Neural cell (in vitro differentiated cells): ENCODE data around the gene USP27X. TPM values are rescaled to one million over a fixed set of nuclear protein-coding genes. Genes with fewer than 3 reads are reported as not detected.

ENCODE experiments used
- H2AFZ ChIP-seq: fragments of 200-600, 300-800 bp; sonication (generic), shearing (Covaris generic); 2 replicates; pipeline ENCODE4 v1.6.0; 2014; ENCODE audit warnings: low read depth, mild to moderate bottlenecking, antibody characterized with exemption, low read length, moderate library complexity
- H3F3A ChIP-seq: fragments of 200-600 bp; shearing (Covaris generic); 2 replicates; pipeline ENCODE4 v1.6.1; 2016; ENCODE audit warnings: mild to moderate bottlenecking, moderate library complexity, mixed read lengths, antibody characterized with exemption, low read length; ENCODE audit not compliant: insufficient read depth, poor library complexity, severe bottlenecking
- H3K27ac ChIP-seq: fragments of 200-600, 300-800 bp; sonication (generic), shearing (Covaris generic); 2 replicates; pipeline ENCODE4 v1.5.1; 2014; ENCODE audit warnings: mild to moderate bottlenecking, low read length, moderate library complexity
- H3K27me3 ChIP-seq: fragments of 300-800, 200-600 bp; sonication (generic), shearing (Covaris generic); 2 replicates; pipeline ENCODE4 v1.6.0; 2014; ENCODE audit warnings: mild to moderate bottlenecking, low read depth, low read length, moderate library complexity; ENCODE audit not compliant: insufficient read depth
- H3K36me3 ChIP-seq: fragments of 300-800, 200-600 bp; sonication (generic), shearing (Covaris generic); 2 replicates; pipeline ENCODE4 v1.5.1; 2014; ENCODE audit warnings: mild to moderate bottlenecking, antibody characterized with exemption, low read length, moderate library complexity; ENCODE audit not compliant: insufficient read depth
- H3K4me2 ChIP-seq: fragments of 300-800, 200-600 bp; sonication (generic), shearing (Covaris generic); 2 replicates; pipeline ENCODE4 v1.6.0; 2014; ENCODE audit warnings: mild to moderate bottlenecking, low read length
- H3K4me3 ChIP-seq: fragments of 300-800, 200-600 bp; sonication (generic), shearing (Covaris generic); 2 replicates; pipeline ENCODE4 v1.5.1; 2014; ENCODE audit warnings: mild to moderate bottlenecking, low read length, moderate library complexity
- H3K79me2 ChIP-seq: fragments of 200-600 bp; shearing (Covaris generic); replicated peaks from 2 replicates; pipeline ENCODE4 v1.6.0; 2014; ENCODE audit warnings: mild to moderate bottlenecking, low read length, moderate library complexity; ENCODE audit not compliant: insufficient read depth
- H3K9ac ChIP-seq: fragments of 300-800, 200-600 bp; sonication (generic), shearing (Covaris generic); 2 replicates; pipeline ENCODE4 v1.6.1; 2016; ENCODE audit warnings: mild to moderate bottlenecking, low read length, mixed read lengths
- H3K9me2 ChIP-seq: fragments of 200-600 bp; shearing (Covaris generic); 2 replicates; pipeline ENCODE4 v1.6.1; 2016; ENCODE audit warnings: mild to moderate bottlenecking, low read length, mixed read lengths; ENCODE audit not compliant: insufficient read depth
- H3K9me3 ChIP-seq: fragments of 200-600, 300-800 bp; sonication (generic), shearing (Covaris generic); 2 replicates; pipeline ENCODE4 v1.6.1; 2016; ENCODE audit warnings: mild to moderate bottlenecking, mixed run types, low read length, moderate library complexity, mixed read lengths
- H4K20me1 ChIP-seq: fragments of 200-600 bp; shearing (Covaris generic); 2 replicates; pipeline ENCODE4 v1.6.1; 2016; ENCODE audit warnings: mild to moderate bottlenecking, mixed run types; ENCODE audit not compliant: insufficient read depth
- EP300 ChIP-seq: fragments of 450-650 bp; conservative IDR thresholded peaks from 2 replicates; pipeline ENCODE4 v1.6.1; 2014; ENCODE audit warnings: antibody characterized with exemption, mild to moderate bottlenecking, moderate library complexity; ENCODE audit not compliant: poor library complexity, severe bottlenecking
- EZH2 ChIP-seq: fragments of 200-600, 300-800 bp; shearing (Covaris generic), sonication (generic); IDR thresholded peaks from 2 replicates; pipeline ENCODE4 v1.6.1; 2014; ENCODE audit warnings: antibody characterized with exemption, low read length, borderline replicate concordance, mild to moderate bottlenecking; ENCODE audit not compliant: insufficient read depth, poor library complexity, severe bottlenecking
- MXI1 ChIP-seq: fragments of 450-650 bp; conservative IDR thresholded peaks from 2 replicates; pipeline ENCODE4 v1.6.1; 2014; ENCODE audit warnings: antibody characterized with exemption, mild to moderate bottlenecking; ENCODE audit not compliant: poor library complexity, severe bottlenecking
- POLR2AphosphoS5 ChIP-seq: IDR thresholded peaks from 2 replicates; pipeline ENCODE4 v1.6.1; 2012
- RAD21 ChIP-seq: fragments of 450-650 bp; conservative IDR thresholded peaks from 2 replicates; pipeline ENCODE4 v1.6.1; 2014; ENCODE audit warnings: antibody characterized with exemption, mild to moderate bottlenecking, moderate library complexity
- SMC3 ChIP-seq: fragments of 450-650 bp; conservative IDR thresholded peaks from 2 replicates; pipeline ENCODE4 v1.6.1; 2014; ENCODE audit warnings: antibody characterized with exemption, mild to moderate bottlenecking, moderate library complexity; ENCODE audit not compliant: poor library complexity
- TAF1 ChIP-seq: IDR thresholded peaks from 2 replicates; pipeline ENCODE4 v1.6.1; 2012; ENCODE audit warnings: low read depth
- polyA plus RNA-seq: library from polyadenylated mRNA; depleted of rRNA; stranded (reverse); fragments of >200 nt; gene quantifications from 2 replicates; pipeline ENCODE4 v1.2.3, GENCODE V29; 2014
- TF ChIP-seq, protein P1 (sequence below): fragments of 450-650 bp; IDR thresholded peaks from 2 replicates; pipeline ENCODE4 v1.5.1; 2014; ENCODE audit warnings: antibody characterized with exemption, mild to moderate bottlenecking, moderate library complexity; ENCODE audit not compliant: poor library complexity, severe bottlenecking
- TF ChIP-seq, protein P2 (sequence below): IDR thresholded peaks from 2 replicates; pipeline ENCODE4 v1.6.1; 2012; ENCODE audit warnings: borderline replicate concordance

USP27X gene
- polyA plus RNA-seq, 1 donor from 2014 or later: 8.0 TPM

DNA sequence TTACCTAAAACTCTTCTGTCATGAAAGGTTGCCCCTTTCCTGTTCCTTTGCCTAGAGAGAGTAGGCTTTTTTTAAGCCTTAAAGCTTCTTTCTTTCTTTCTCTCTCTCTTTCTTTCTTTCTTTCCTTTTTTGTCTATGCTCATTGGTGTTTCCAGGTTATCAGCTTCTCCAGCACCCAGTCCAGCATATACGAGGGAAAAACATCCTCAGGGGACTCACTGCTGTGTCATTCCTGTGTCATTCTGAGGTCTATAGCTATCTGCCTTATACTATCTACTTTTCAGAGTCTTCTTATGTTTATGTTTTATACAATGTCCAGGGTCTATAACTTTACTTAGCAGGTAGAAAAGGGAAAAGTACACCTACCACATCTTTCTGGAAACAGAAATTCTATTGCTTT is 10.5 kb upstream of the USP27X start:
- Histone ChIP-seq H3K27ac (no peak overlapping the region), H3K4me3 (no peak overlapping the region), H3K9me3 (no peaks in the 10 kb centered on the region), H3K9me2 (no peaks in the 10 kb centered on the region), H2AFZ (no peak overlapping the region), H3K4me2 (no peak overlapping the region), H3F3A (no peaks in the 10 kb centered on the region), H3K36me3 (no peaks in the 10 kb centered on the region), H4K20me1 (no peaks in the 10 kb centered on the region), H3K9ac (no peak overlapping the region), H3K79me2 (no peaks in the 10 kb centered on the region), H3K27me3 (no peaks in the 10 kb centered on the region)
- TF ChIP-seq, protein P1, sequence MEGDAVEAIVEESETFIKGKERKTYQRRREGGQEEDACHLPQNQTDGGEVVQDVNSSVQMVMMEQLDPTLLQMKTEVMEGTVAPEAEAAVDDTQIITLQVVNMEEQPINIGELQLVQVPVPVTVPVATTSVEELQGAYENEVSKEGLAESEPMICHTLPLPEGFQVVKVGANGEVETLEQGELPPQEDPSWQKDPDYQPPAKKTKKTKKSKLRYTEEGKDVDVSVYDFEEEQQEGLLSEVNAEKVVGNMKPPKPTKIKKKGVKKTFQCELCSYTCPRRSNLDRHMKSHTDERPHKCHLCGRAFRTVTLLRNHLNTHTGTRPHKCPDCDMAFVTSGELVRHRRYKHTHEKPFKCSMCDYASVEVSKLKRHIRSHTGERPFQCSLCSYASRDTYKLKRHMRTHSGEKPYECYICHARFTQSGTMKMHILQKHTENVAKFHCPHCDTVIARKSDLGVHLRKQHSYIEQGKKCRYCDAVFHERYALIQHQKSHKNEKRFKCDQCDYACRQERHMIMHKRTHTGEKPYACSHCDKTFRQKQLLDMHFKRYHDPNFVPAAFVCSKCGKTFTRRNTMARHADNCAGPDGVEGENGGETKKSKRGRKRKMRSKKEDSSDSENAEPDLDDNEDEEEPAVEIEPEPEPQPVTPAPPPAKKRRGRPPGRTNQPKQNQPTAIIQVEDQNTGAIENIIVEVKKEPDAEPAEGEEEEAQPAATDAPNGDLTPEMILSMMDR: no peak
- no peak for TF ChIP-seq EZH2
- no peak for TF ChIP-seq EP300
- no peak for TF ChIP-seq RAD21
- TF ChIP-seq, protein P2, sequence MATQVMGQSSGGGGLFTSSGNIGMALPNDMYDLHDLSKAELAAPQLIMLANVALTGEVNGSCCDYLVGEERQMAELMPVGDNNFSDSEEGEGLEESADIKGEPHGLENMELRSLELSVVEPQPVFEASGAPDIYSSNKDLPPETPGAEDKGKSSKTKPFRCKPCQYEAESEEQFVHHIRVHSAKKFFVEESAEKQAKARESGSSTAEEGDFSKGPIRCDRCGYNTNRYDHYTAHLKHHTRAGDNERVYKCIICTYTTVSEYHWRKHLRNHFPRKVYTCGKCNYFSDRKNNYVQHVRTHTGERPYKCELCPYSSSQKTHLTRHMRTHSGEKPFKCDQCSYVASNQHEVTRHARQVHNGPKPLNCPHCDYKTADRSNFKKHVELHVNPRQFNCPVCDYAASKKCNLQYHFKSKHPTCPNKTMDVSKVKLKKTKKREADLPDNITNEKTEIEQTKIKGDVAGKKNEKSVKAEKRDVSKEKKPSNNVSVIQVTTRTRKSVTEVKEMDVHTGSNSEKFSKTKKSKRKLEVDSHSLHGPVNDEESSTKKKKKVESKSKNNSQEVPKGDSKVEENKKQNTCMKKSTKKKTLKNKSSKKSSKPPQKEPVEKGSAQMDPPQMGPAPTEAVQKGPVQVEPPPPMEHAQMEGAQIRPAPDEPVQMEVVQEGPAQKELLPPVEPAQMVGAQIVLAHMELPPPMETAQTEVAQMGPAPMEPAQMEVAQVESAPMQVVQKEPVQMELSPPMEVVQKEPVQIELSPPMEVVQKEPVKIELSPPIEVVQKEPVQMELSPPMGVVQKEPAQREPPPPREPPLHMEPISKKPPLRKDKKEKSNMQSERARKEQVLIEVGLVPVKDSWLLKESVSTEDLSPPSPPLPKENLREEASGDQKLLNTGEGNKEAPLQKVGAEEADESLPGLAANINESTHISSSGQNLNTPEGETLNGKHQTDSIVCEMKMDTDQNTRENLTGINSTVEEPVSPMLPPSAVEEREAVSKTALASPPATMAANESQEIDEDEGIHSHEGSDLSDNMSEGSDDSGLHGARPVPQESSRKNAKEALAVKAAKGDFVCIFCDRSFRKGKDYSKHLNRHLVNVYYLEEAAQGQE: no peak
- no peak for TF ChIP-seq POLR2AphosphoS5
- TF ChIP-seq TAF1: no peak
- TF ChIP-seq MXI1: no peak
- no peak for TF ChIP-seq SMC3

DNA sequence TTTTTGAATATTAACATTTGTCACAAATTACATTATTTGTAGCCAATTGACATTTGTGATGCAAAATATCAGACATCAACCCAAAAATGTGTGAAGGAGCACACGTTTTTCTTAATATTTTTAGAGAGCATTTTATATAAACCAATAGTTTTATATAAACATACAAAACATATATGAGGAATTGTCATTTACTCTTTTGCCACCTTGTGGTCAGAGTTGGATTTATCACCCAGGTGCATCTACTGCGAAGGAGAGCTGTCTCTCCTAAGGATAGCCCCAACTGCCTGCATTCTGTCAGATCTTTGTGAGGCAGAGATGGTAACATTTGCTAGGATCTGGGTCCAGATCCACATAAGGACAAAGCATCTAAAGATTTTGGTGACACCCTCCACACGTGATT is 2.5 kb upstream of the USP27X start:
- Histone ChIP-seq H3K27ac (no peak overlapping the region), H3K9me2 (no peaks in the 10 kb centered on the region), H3K36me3 (no peaks in the 10 kb centered on the region), H3K4me3 (no peak overlapping the region), H4K20me1 (no peaks in the 10 kb centered on the region), H3F3A (no peaks in the 10 kb centered on the region), H3K27me3 (no peaks in the 10 kb centered on the region), H3K79me2 (peaks cover 6% of the 10 kb centered on the region), H3K4me2 (no peak overlapping the region), H3K9me3 (no peaks in the 10 kb centered on the region), H3K9ac (no peak overlapping the region), H2AFZ (no peak overlapping the region)
- TF ChIP-seq, protein P2: no peak
- TF ChIP-seq SMC3: peak; percentile 78
- TF ChIP-seq TAF1: no peak
- peak; percentile 74 for TF ChIP-seq RAD21
- TF ChIP-seq, protein P1: peak; percentile 73
- no peak for TF ChIP-seq EP300
- TF ChIP-seq EZH2: no peak
- no peak for TF ChIP-seq MXI1
- no peak for TF ChIP-seq POLR2AphosphoS5
